Stimulated activated CD8-positive, alpha-beta memory T cell treated with anti-CD3 and anti-CD28 coated beads, Interleukin-7, amount 100 ng/mL, for 1 hour (primary cell): Measurements from ENCODE around the gene APOBEC3G.
A peak's percentile ranks its signal among the peaks of the same experiment; 100 is the strongest.

Experiments
- DNase-seq, 2 donors: peaks; one replicate each; pipeline ENCODE4 v3.0.0-alpha.2; 2020; ENCODE audit warnings: low read depth in 2 of 2

APOBEC3G gene

GRCh38 chr22:39091126-39092081 is 14.3 kb downstream of the APOBEC3G start:
- no peak for DNase-seq

DNA sequence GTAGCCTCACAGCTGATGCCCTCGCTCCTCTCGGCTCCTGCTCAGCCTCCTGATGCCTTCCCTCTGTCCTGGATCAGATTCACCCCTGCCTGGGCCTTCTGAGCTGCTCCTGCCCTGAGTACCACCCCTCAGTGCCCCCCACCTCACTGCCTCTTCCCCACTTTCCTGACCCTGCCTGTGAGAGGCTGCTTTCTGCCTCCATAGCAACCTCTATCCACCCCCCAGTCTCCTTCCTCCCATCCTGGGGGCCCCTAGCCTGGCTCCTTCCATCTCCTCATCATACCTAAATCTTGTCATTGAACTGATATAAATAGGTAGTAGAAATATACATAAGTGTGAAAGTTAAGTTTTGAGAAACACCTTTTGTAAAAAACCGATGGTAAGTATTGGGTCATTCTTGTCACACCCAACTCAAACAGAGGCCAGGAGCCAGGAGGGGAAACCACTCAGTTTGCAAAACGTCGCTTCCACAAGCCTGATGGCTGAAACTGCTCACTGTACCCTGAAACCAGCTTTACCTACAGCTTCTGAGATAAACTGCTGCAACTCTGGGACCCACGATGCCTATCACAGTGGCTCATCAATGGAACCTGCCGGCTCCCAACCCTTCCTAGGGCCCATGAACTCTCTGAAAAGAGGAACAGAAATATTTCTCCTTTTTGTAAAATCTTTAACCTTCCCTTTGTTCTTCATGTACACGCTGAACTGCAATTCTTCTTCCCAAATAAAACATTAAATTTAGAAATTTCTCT is 15.2 kb downstream of the APOBEC3G start:
- DNase-seq = no peak

DNA sequence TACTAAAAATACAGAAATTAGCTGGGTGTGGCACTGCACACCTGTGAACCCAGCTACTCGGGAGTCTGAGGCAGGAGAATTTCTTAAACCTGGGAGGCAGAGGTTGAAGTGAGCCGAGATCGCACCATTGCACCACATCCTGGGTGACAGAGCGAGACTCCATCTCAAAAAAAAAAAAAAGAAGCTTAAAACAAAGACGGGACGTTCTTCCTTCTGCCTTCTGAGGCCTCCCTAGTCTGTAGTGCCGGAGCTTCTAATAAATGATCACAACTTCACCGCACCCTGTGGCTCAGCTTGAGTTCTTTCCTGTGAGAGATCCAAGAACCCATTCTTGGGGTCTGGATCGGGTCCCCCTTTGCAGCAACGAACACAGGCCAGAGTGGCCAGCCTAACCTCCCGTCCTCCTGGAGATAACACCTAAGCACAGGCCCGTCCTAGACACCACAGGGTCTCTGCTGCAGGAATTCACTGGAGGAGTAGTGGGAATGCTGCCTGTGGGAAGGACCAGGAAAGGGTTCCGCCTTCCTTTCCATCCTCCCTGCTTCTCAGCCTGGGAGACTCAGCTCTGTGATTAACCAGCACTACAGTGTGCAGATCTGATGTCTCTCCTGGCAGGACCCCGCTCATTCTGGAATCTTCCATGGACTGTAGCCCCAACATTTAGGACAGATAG is 17.8 kb downstream of the APOBEC3G start:
- DNase-seq = no peak

- DNase-seq = no peak
These were observed 18.9 kb downstream of the APOBEC3G start for GRCh38 chr22:39095971-39096370.

DNA sequence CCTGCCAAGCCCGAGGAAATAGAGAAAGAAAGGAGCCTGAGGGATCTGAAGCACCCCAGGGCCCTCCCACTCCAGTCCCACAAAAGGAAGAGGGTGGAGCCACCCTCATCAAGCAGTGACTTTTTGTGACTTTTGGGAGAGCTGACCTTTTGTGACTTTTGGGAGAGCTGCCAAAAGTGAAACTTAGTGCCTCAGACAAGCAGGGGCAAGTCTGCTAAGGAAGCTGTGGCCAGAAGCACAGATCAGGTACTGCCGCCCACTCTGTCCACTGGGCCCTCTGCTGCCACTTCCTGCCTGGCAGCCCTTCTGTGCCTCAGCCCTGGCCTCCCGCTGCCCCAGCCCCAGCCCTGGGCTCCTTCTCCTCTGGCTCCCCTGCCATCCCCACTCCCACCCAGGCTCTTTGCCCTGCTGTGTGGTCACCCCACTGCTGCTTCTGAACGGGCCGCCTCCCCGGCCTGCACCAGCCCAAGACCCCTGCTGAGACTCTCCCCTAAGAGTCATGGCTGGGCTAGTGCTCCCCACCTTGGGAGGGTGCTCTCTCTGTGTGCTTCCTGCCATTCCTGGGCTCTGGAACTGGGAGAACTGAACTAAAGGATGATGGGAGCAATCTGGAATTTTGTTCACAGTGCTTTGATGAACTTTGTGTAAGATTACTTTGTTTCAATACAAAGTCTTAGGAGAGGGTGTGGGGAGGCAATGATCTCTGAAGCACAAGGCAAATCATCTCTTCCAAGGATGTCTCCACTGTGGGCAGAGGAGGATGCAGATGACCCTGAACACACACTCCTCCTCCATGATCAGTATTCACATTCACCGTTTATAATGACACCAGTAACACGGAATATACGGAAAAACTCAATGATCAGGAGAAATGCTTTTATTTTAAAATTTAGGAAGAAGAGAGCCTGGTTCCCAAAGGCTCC is 20.3 kb downstream of the APOBEC3G start, which contains the start of gene APOBEC3H:
Gene APOBEC3H, plus strand, starts transcription at position 147 of the 923 bp plus-strand sequence. CDS start 3,035 bp downstream, outside the sequence.
- DNase-seq = no peak

GRCh38 chr22:39098026-39098425 is 21.0 kb downstream of the APOBEC3G start:
- DNase-seq = no peak

DNA sequence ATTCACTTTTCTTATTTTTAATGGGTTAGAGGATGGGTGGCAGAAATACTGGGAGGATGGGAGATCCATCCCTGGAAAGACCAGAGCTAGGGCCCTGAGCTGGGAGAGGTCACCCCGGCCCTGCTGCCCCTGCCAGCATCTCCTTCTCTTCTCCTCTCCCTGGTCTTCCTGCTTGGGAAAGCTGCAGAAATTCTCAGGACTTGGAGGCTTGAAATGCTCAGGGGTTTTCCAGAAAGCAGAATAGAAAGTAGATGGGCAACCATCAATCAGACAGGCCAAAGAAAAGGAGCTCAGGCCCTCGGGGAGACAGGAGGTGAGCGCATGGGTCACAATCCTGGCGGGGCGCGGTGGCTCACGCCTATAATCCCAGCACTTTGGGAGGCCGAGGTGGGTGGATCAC is 21.5 kb downstream of the APOBEC3G start:
- no peak for DNase-seq

- no peak for DNase-seq
These were observed 24.2 kb downstream of the APOBEC3G start for GRCh38 chr22:39101226-39101625.

DNA sequence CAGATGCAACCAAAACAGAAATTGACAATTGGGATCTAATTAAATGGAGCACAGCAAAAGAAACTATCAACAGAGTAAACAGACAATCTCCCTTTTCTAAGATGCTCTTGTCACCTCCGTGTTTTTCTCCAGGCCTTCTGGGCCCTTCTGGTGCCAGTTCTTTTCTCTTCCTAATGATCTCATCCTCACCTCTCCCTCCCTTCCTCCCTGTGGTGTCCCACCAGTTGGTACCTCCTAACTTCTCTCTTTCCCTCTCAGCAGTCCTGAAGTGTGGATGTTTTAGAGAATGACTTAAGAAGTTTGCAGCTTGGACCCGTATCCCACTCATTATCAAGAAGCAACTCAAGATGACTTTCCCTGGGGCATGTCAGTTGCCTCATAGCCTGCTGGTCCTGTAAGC is 26.4 kb downstream of the APOBEC3G start:
- DNase-seq = no peak

- DNase-seq = no peak
These were observed 29.3 kb downstream of the APOBEC3G start for GRCh38 chr22:39106326-39106725.

- no peak for DNase-seq
These were observed 31.4 kb downstream of the APOBEC3G start for GRCh38 chr22:39108487-39108886.

DNA sequence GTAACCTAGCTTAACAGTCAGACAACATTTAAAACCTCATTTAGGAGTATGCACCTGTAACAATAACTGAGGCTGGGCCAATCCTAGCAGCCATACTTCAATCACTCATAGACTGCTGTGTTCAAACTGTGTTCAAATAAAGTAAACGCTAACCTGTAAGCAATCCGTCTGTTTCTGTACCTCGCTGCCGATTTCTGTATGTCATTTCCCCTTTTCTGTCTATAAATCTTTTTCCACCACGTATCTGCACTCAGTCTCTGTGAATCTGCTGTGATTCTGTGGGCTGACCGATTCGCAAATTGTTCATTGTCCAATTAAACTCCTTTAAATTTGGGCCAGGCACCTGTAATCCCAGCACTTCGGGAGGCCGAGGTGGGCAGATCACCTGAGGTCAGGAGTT is 32.3 kb downstream of the APOBEC3G start:
- no peak for DNase-seq

- DNase-seq = no peak
These were observed 33.8 kb downstream of the APOBEC3G start for GRCh38 chr22:39110631-39111561.

GRCh38 chr22:39114112-39114511 is 37.0 kb downstream of the APOBEC3G start:
- no peak for DNase-seq

DNA sequence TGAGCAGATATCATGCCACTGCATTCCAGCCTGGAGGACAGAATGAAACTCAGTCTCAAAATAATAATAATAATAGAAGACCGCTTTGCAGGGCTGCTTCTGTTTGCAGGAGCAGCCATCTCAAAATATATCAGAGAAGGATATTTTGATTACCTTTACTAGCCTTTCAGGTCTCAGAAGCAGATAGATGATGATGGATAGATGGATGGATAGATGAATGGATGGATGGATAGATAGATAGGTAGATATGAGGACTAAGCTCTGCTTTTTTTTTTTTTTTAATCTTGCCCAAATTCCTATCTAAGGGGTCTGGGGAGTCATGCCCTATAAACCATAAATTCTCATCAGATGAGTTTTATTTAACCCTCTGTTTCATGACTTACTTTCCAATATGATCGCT is 38.5 kb downstream of the APOBEC3G start:
- DNase-seq = no peak

- no peak for DNase-seq
These were observed 39.0 kb downstream of the APOBEC3G start for GRCh38 chr22:39115977-39116621.

GRCh38 chr22:39117585-39118191 is 40.6 kb downstream of the APOBEC3G start:
- DNase-seq = peak; percentile 37 to 50

DNA sequence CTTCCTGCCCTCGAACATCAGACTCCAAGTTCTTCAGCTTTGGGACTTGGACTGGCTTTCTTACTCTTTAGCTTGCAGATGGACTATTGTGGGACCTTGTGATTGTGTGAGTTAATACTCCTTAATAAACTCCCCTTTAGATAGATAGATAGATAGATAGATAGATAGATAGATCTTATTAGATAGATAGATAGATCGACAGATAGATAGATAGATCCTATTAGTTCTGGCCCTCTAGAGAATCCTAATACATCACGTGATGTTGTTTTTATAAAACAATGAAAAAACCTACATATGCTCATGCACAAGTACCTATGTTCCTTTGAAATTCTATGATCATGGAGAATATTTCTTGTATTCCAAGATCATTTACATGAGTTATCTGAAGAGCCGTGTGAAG is 43.9 kb downstream of the APOBEC3G start:
- no peak for DNase-seq
